K562 (cell line): Measurements from ENCODE around the gene DNAJC25. TPM values are rescaled to one million over a fixed set of nuclear protein-coding genes. Genes with fewer than 3 reads are reported as not detected.

ENCODE experiments used
- BHLHE40 ChIP-seq: IDR thresholded peaks from 2 replicates; pipeline ENCODE4 v1.6.1; 2011; ENCODE audit warnings: low read length, improper control_type of control experiment
- BRF1 ChIP-seq: IDR thresholded peaks from 3 replicates; pipeline ENCODE4 v1.6.1; 2011; ENCODE audit warnings: borderline replicate concordance, mild to moderate bottlenecking; ENCODE audit not compliant: insufficient read length; ENCODE audit errors: extremely low read depth
- CBX1 ChIP-seq: sonication (generic); IDR thresholded peaks from 2 replicates; pipeline ENCODE4 v1.6.1; 2016; ENCODE audit warnings: antibody characterized with exemption, low read depth, mild to moderate bottlenecking
- FOS ChIP-seq: IDR thresholded peaks from 3 replicates; pipeline ENCODE4 v1.6.1; 2011; ENCODE audit not compliant: insufficient read length; ENCODE audit errors: extremely low read depth
- HDAC1 ChIP-seq, 2 experiments: fragments of 450-650 bp; IDR thresholded peaks; 2 replicates each; pipeline ENCODE4 v1.6.1; 2016 to 2017; ENCODE audit warnings: inconsistent platforms in 1 of 2, mild to moderate bottlenecking in 1 of 2, moderate library complexity in 1 of 2
- HLTF ChIP-seq: fragments of 450-650 bp; IDR thresholded peaks from 2 replicates; pipeline ENCODE4 v1.6.1; 2016
- HSF4 ChIP-seq: fragments of 250-450 bp; sonication (Bioruptor Pico); IDR thresholded peaks from 2 replicates; pipeline ENCODE4 v2.1.2; 2022; ENCODE audit warnings: mild to moderate bottlenecking, moderate library complexity, borderline replicate concordance
- IFI16 ChIP-seq: fragments of 250-450 bp; sonication (Bioruptor Pico); IDR thresholded peaks from 2 replicates; pipeline ENCODE4 v2.1.2; 2022; ENCODE audit warnings: mild to moderate bottlenecking, inconsistent platforms
- L3MBTL2 ChIP-seq: fragments of 450-650 bp; IDR thresholded peaks from 2 replicates; pipeline ENCODE4 v1.6.1; 2016; ENCODE audit warnings: mild to moderate bottlenecking, moderate library complexity
- MAFG ChIP-seq: fragments of 450-650 bp; conservative IDR thresholded peaks from 2 replicates; pipeline ENCODE4 v1.6.1; 2016; ENCODE audit warnings: missing genetic modification characterization, missing compliant biosample characterization
- NFRKB ChIP-seq: fragments of 450-650 bp; IDR thresholded peaks from 2 replicates; pipeline ENCODE4 v1.6.1; 2016; ENCODE audit warnings: low read depth
- PHB2 ChIP-seq: fragments of 450-650 bp; IDR thresholded peaks from 2 replicates; pipeline ENCODE4 v1.6.1; 2017; ENCODE audit warnings: low read depth
- POLR3A ChIP-seq: IDR thresholded peaks from 2 replicates; pipeline ENCODE4 v1.6.1; 2011; ENCODE audit warnings: borderline replicate concordance, mild to moderate bottlenecking, moderate library complexity; ENCODE audit not compliant: insufficient read length, insufficient read depth; ENCODE audit errors: extremely low read depth
- PRPF4 ChIP-seq: fragments of 200-400 bp; formaldehyde crosslinking; IDR thresholded peaks from one replicate; pipeline ENCODE4 v1.6.1; 2017; ENCODE audit warnings: low read length, low read depth, mild to moderate bottlenecking; ENCODE audit not compliant: insufficient read depth, poor library complexity, severe bottlenecking
- RBM14 ChIP-seq: fragments of 200-400 bp; formaldehyde crosslinking; IDR thresholded peaks from 2 replicates; pipeline ENCODE4 v1.6.1; 2018; ENCODE audit warnings: low read depth, mild to moderate bottlenecking, low read length, moderate library complexity, borderline replicate concordance; ENCODE audit not compliant: insufficient read depth
- RNF219 ChIP-seq: fragments of 250-450 bp; sonication (Bioruptor Pico); IDR thresholded peaks from 2 replicates; pipeline ENCODE4 v1.5.0; 2022; ENCODE audit warnings: mild to moderate bottlenecking
- SP1 ChIP-seq: sonication (generic); formaldehyde crosslinking; IDR thresholded peaks from 2 replicates; pipeline ENCODE4 v1.8.1; 2022; ENCODE audit warnings: mild to moderate bottlenecking, missing genetic modification reagents
- SREBF2 ChIP-seq: sonication (generic); formaldehyde crosslinking; IDR thresholded peaks from 2 replicates; pipeline ENCODE4 v1.4.0; 2020; ENCODE audit warnings: mild to moderate bottlenecking, missing genetic modification reagents
- STAT5B ChIP-seq: fragments of 250-450 bp; sonication (Bioruptor Pico); IDR thresholded peaks from 2 replicates; pipeline ENCODE4 v1.8.0; 2021; ENCODE audit warnings: mild to moderate bottlenecking, inconsistent platforms
- TBL1XR1 ChIP-seq, 2 experiments: IDR thresholded peaks; 2 replicates each; pipeline ENCODE4 v1.6.1; 2012; ENCODE audit warnings: improper control_type of control experiment in 2 of 2, low read length in 2 of 2, mild to moderate bottlenecking in 1 of 2
- THRA ChIP-seq: fragments of 450-650 bp; IDR thresholded peaks from 2 replicates; pipeline ENCODE4 v1.6.1; 2017; ENCODE audit warnings: mild to moderate bottlenecking, moderate library complexity
- XRCC3 ChIP-seq: fragments of 450-650 bp; IDR thresholded peaks from 2 replicates; pipeline ENCODE4 v1.6.1; 2017; ENCODE audit warnings: mild to moderate bottlenecking, moderate library complexity
- ZNF146 ChIP-seq: IDR thresholded peaks from one replicate; pipeline ENCODE4 v1.6.1; 2018; ENCODE audit warnings: missing compliant biosample characterization; ENCODE audit not compliant: unreplicated experiment
- ZNF232 ChIP-seq: sonication (generic); formaldehyde crosslinking; IDR thresholded peaks from 2 replicates; pipeline ENCODE4 v1.8.0; 2022; ENCODE audit warnings: mild to moderate bottlenecking, missing genetic modification reagents
- ZNF263 ChIP-seq: sonication (generic); formaldehyde crosslinking; IDR thresholded peaks from 2 replicates; pipeline ENCODE4 v1.8.0; 2022; ENCODE audit warnings: mild to moderate bottlenecking, missing genetic modification reagents, borderline replicate concordance
- ZNF830 ChIP-seq: fragments of 250-450 bp; sonication (Bioruptor Pico); IDR thresholded peaks from 2 replicates; pipeline ENCODE4 v1.5.0; 2021; ENCODE audit warnings: mild to moderate bottlenecking
- polyA plus RNA-seq, 8 experiments: library from polyadenylated mRNA; depleted of rRNA in 4 of 8; stranded (reverse) in 5 of 8; unstranded in 3 of 8; fragments of >200 nt; fragmentation: Nextera tagmentation in 2 of 8; fragmentation: Illumina TruSeq in 1 of 8; extraction: Ambion mirVana in 2 of 8; extraction: Trizol in 1 of 8; gene quantifications; 2 replicates each; pipeline versions ENCODE4 v1.2.1 to v1.2.3, GENCODE V29; 2011 to 2014; ENCODE audit warnings: inconsistent platforms in 1 of 8, missing spikeins in 1 of 8
- total RNA-seq, 7 experiments: library from RNA; depleted of rRNA in 6 of 7; stranded (reverse); fragments of >200 nt in 6 of 7; fragmentation: Illumina TruSeq in 2 of 7; extraction: Trizol in 2 of 7; gene quantifications; 2 replicates each; pipeline versions ENCODE4 v1.2.1 to v1.2.3, GENCODE V29; 2011 to 2021; ENCODE audit warnings: low replicate concordance in 1 of 7
- TF ChIP-seq, protein P1 (sequence below): fragments of 250-450 bp; sonication (Bioruptor Pico); IDR thresholded peaks from 2 replicates; pipeline ENCODE4 v1.9.0; 2021; ENCODE audit warnings: mild to moderate bottlenecking

Gene DNAJC25
- total and polyA plus RNA-seq, 9 of the 15 experiments (the other 6 are each of a cell fraction or from before 2014, with no cell fraction given): 3.7 to 11.2 (median 7.1) TPM

DNA sequence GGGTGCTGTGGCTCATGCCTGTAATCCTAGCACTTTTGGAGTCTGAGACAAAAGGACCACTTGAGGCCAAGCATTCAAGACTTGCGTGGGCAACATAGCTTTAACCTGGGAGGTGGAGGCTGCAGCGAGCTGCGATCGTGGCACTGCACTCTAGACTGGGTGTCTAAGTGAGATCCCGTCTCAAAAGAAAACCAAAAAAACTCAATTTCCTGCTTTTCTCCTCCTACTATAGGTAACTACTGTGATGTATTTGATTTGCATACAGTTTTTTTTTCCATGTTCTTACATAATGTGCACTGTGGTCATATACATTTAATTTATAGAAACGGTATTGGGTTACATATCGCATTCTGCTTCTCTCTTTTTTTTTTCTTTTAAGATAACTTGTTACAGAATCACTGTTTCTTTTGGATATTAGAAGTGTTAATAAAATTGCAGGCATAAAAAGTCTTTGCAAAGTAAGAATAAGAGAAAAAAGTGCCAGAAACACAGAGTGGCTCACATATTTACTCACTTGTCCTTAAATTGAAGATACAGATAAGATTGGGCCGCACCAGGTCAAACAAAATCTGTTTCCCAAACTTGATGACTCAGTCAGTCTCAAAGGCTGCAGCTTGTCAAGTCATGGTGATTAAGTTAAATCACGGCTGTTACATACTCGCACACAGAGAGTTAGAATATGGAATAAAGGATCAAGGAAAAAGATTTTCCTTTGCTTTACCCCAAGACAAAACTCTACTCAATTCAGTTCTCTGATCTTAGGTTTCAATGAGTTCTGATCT is 29.7 kb upstream of the DNAJC25 start (continued):
- no peak for TF ChIP-seq RNF219
- TF ChIP-seq, protein P1, sequence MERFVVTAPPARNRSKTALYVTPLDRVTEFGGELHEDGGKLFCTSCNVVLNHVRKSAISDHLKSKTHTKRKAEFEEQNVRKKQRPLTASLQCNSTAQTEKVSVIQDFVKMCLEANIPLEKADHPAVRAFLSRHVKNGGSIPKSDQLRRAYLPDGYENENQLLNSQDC (CRISPR knock-in tag): no peak
- no peak for TF ChIP-seq XRCC3
- TF ChIP-seq PRPF4: no peak
- TF ChIP-seq L3MBTL2: no peak
- TF ChIP-seq HSF4 (CRISPR knock-in tag): no peak
- TF ChIP-seq CBX1: no peak
- TF ChIP-seq BHLHE40: 0 out of 2 replicates have a peak, but pooled peaks have one; percentile 30
- TF ChIP-seq MAFG: peak; percentile 90
- no peak for TF ChIP-seq ZNF263 (CRISPR knock-in tag)
- no peak for TF ChIP-seq FOS
- TF ChIP-seq BRF1: no peak
- no peak for TF ChIP-seq ZNF232 (CRISPR knock-in tag)
- TF ChIP-seq IFI16 (CRISPR knock-in tag): no peak
- TF ChIP-seq ZNF146 (CRISPR knock-in tag): no peak
- TF ChIP-seq RBM14: no peak
- no peak for TF ChIP-seq PHB2
- TF ChIP-seq HDAC1 (IDR thresholded peaks at IDR 0.05): peak in 1 of 2 experiments; percentile 97; a peak in 2 of 4 replicates
- TF ChIP-seq THRA: no peak
- TF ChIP-seq TBL1XR1 (IDR thresholded peaks at IDR 0.05; ENCODE audit: low read length in 2 of 2): no peak
- TF ChIP-seq NFRKB: no peak
- TF ChIP-seq ZNF830 (CRISPR knock-in tag): no peak
- TF ChIP-seq SP1 (CRISPR knock-in tag): no peak
- TF ChIP-seq HLTF: no peak
- TF ChIP-seq POLR3A: no peak
- TF ChIP-seq STAT5B (CRISPR knock-in tag): no peak
- no peak for TF ChIP-seq SREBF2 (CRISPR knock-in tag)
